GM23338 (cell line): ENCODE measurements around the gene RPS6KA1. TPM values are rescaled to one million over a fixed set of nuclear protein-coding genes. Genes with fewer than 3 reads are reported as not detected.

Experiments
- ATAC-seq: fragments of 200-7000 bp; cut with Tn5 transposase; 3 replicates; pipeline ENCODE4 v1.9.1; 2020
- DNase-seq: peaks from one replicate; pipeline ENCODE4 v3.0.0-alpha.2; 2015; ENCODE audit warnings: low spot score
- H2AFZ ChIP-seq: fragments of 200-600 bp; sonication (generic); 2 replicates; pipeline ENCODE4 v1.8.0; 2016; ENCODE audit warnings: antibody characterized with exemption, mild to moderate bottlenecking, moderate library complexity
- H3F3A ChIP-seq: fragments of 200-600 bp; sonication (generic); replicated peaks from 2 replicates; pipeline ENCODE4 v1.8.0; 2017; ENCODE audit warnings: antibody characterized with exemption, mixed run types, low read depth
- H3K27ac ChIP-seq: fragments of 200-600 bp; sonication (generic); 2 replicates; pipeline ENCODE4 v1.6.1; 2016; ENCODE audit warnings: low read depth
- H3K27me3 ChIP-seq: fragments of 200-600 bp; sonication (generic); 2 replicates; pipeline ENCODE4 v1.8.0; 2016; ENCODE audit warnings: mild to moderate bottlenecking, mixed run types, moderate library complexity; ENCODE audit not compliant: insufficient read depth
- H3K36me3 ChIP-seq: fragments of 200-600 bp; sonication (generic); 2 replicates; pipeline ENCODE4 v1.8.0; 2016; ENCODE audit warnings: mild to moderate bottlenecking; ENCODE audit not compliant: insufficient read depth
- H3K4me1 ChIP-seq: fragments of 200-600 bp; sonication (generic); 2 replicates; pipeline ENCODE4 v1.8.0; 2016; ENCODE audit warnings: mild to moderate bottlenecking, moderate library complexity; ENCODE audit not compliant: insufficient read depth
- H3K4me2 ChIP-seq: fragments of 200-600 bp; sonication (generic); 2 replicates; pipeline ENCODE4 v1.7.1; 2017; ENCODE audit warnings: mixed run types
- H3K4me3 ChIP-seq: fragments of 200-600 bp; sonication (generic); 2 replicates; pipeline ENCODE4 v1.6.1; 2016; ENCODE audit warnings: mixed run types
- H3K79me2 ChIP-seq: fragments of 200-600 bp; sonication (generic); replicated peaks from 2 replicates; pipeline ENCODE4 v1.8.0; 2017; ENCODE audit warnings: mild to moderate bottlenecking; ENCODE audit not compliant: insufficient read depth
- H3K9me2 ChIP-seq: fragments of 200-600 bp; sonication (generic); 2 replicates; pipeline ENCODE4 v1.8.0; 2017; ENCODE audit not compliant: insufficient read depth
- H4K20me1 ChIP-seq: fragments of 200-600 bp; sonication (generic); replicated peaks from 2 replicates; pipeline ENCODE4 v1.8.0; 2017; ENCODE audit warnings: mild to moderate bottlenecking; ENCODE audit not compliant: insufficient read depth
- H3K27ac Mint-ChIP-seq: 2 replicates; pipeline ENCODE4 v1.8.0; 2020; ENCODE audit warnings: inconsistent platforms, mild to moderate bottlenecking, moderate library complexity, mixed read lengths
- H3K27me3 Mint-ChIP-seq: 3 replicates; pipeline ENCODE4 v1.8.0; 2022; ENCODE audit warnings: low read depth, mild to moderate bottlenecking, moderate library complexity, mixed read lengths, inconsistent platforms; ENCODE audit not compliant: insufficient read depth, poor library complexity
- H3K36me3 Mint-ChIP-seq: 3 replicates; pipeline ENCODE4 v1.8.0; 2021; ENCODE audit warnings: low read depth, mild to moderate bottlenecking, inconsistent platforms, moderate library complexity, mixed read lengths
- H3K4me1 Mint-ChIP-seq: 3 replicates; pipeline ENCODE4 v1.8.0; 2020; ENCODE audit warnings: mild to moderate bottlenecking, inconsistent platforms, mixed read lengths
- H3K4me3 Mint-ChIP-seq: 3 replicates; pipeline ENCODE4 v1.8.0; 2021; ENCODE audit warnings: moderate library complexity, mild to moderate bottlenecking, inconsistent platforms, mixed read lengths
- H3K9me3 Mint-ChIP-seq: 3 replicates; pipeline ENCODE4 v1.8.0; 2020; ENCODE audit warnings: moderate library complexity, mild to moderate bottlenecking, inconsistent platforms, mixed read lengths
- CREB1 ChIP-seq: fragments of 250-450 bp; sonication (Bioruptor Pico); IDR thresholded peaks from 2 replicates; pipeline ENCODE4 v1.5.0; 2020; ENCODE audit warnings: low read depth, mild to moderate bottlenecking, moderate library complexity
- CTCF ChIP-seq, 2 experiments: fragments of 200-600 bp in 1 of 2; sonication (generic) in 1 of 2; conservative IDR thresholded peaks; 2 replicates each; pipeline versions ENCODE4 v1.5.1 to v1.6.1; 2016 to 2017; ENCODE audit warnings: antibody characterized with exemption in 2 of 2, low read depth in 2 of 2, mild to moderate bottlenecking in 2 of 2, moderate library complexity in 1 of 2
- EZH2 ChIP-seq: fragments of 200-600 bp; sonication (generic); IDR thresholded peaks from one replicate; pipeline ENCODE4 v1.8.0; 2017; ENCODE audit warnings: antibody characterized with exemption, mild to moderate bottlenecking, low read depth; ENCODE audit not compliant: unreplicated experiment
- EZH2phosphoT487 ChIP-seq: fragments of 200-600 bp; sonication (generic); IDR thresholded peaks from one replicate; pipeline ENCODE4 v1.8.1; 2018; ENCODE audit warnings: antibody characterized with exemption; ENCODE audit not compliant: unreplicated experiment
- JUNB ChIP-seq: IDR thresholded peaks from one replicate; pipeline ENCODE4 v1.6.1; 2016; ENCODE audit warnings: antibody characterized with exemption; ENCODE audit not compliant: unreplicated experiment
- POLR2AphosphoS5 ChIP-seq: IDR thresholded peaks from 2 replicates; pipeline ENCODE4 v1.6.1; 2016; ENCODE audit warnings: antibody characterized with exemption, low read depth
- REST ChIP-seq: IDR thresholded peaks from one replicate; pipeline ENCODE4 v1.6.1; 2018; ENCODE audit warnings: antibody characterized with exemption; ENCODE audit not compliant: unreplicated experiment
- STAT1 ChIP-seq: IDR thresholded peaks from one replicate; pipeline ENCODE4 v1.6.1; 2016; ENCODE audit warnings: antibody characterized with exemption; ENCODE audit not compliant: unreplicated experiment
- ZNF114 ChIP-seq: fragments of 250-450 bp; sonication (Bioruptor Pico); IDR thresholded peaks from 2 replicates; pipeline ENCODE4 v1.5.0; 2020; ENCODE audit warnings: mild to moderate bottlenecking, moderate library complexity
- ZNF331 ChIP-seq: fragments of 250-450 bp; sonication (Bioruptor Pico); IDR thresholded peaks from 2 replicates; pipeline ENCODE4 v1.5.0; 2020; ENCODE audit warnings: low read depth, mild to moderate bottlenecking, moderate library complexity
- ZNF462 ChIP-seq: fragments of 250-450 bp; sonication (Bioruptor Pico); IDR thresholded peaks from 2 replicates; pipeline ENCODE4 v1.5.0; 2020; ENCODE audit warnings: mild to moderate bottlenecking, moderate library complexity
- polyA plus RNA-seq: library from polyadenylated mRNA; unstranded; fragments of >200 nt; fragmentation: Nextera tagmentation; extraction: Ambion mirVana; gene quantifications from 2 replicates; pipeline ENCODE4 v1.2.1, GENCODE V29; 2016
- total RNA-seq: library from RNA; depleted of rRNA; stranded (reverse); fragments of >200 nt; shearing (Covaris generic); gene quantifications from 2 replicates; pipeline ENCODE4 v1.2.3, GENCODE V29; 2014

RPS6KA1 gene
- total and polyA plus RNA-seq, 2 experiments from 2014 or later, result 28.3 to 68.6 TPM

- H3K36me3 Mint-ChIP-seq, result peaks cover 55% of the 10 kb centered on the region
- no peak overlapping the region for H3K27ac ChIP-seq
- no peak overlapping the region for H3K4me3 ChIP-seq
- H3K4me1 Mint-ChIP-seq, result no peaks in the 10 kb centered on the region
- no peaks in the 10 kb centered on the region; the same call in 1 of the 2 replicates for H4K20me1 ChIP-seq
- peaks cover 2% of the 10 kb centered on the region for H3K27me3 Mint-ChIP-seq
- peaks cover 7% of the 10 kb centered on the region; the same call in 1 of the 2 replicates for H3K36me3 ChIP-seq
- no peak overlapping the region for H3K27ac Mint-ChIP-seq
- H3F3A ChIP-seq, result no peaks in the 10 kb centered on the region
- H3K9me2 ChIP-seq, result no peaks in the 10 kb centered on the region
- no peak for ATAC-seq
- no peak for DNase-seq
- TF ChIP-seq CTCF (conservative IDR thresholded peaks at IDR 0.05; ENCODE audit: low read depth in 2 of 2) (no peak), REST (no peak), EZH2 (no peak), EZH2phosphoT487 (no peak), POLR2AphosphoS5 (no peak), STAT1 (no peak)
- H2AFZ ChIP-seq, result no peak overlapping the region
- no peaks in the 10 kb centered on the region for H3K79me2 ChIP-seq
- H3K9me3 Mint-ChIP-seq, result no peaks in the 10 kb centered on the region
- H3K4me1 ChIP-seq, result no peaks in the 10 kb centered on the region
- no peak overlapping the region for H3K4me2 ChIP-seq
- H3K27me3 ChIP-seq, result no peaks in the 10 kb centered on the region
- H3K4me3 Mint-ChIP-seq, result no peak overlapping the region
Observed at GRCh38 chr1:26558685-26559048, 29.1 kb downstream of the RPS6KA1 start.

GRCh38 chr1:26560403-26560780, 30.8 kb downstream of the RPS6KA1 start:
- Histone ChIP-seq H3K4me2 (no peak overlapping the region), H3K27ac (no peak overlapping the region), H3K9me2 (no peaks in the 10 kb centered on the region), H3K27me3 (no peaks in the 10 kb centered on the region), H4K20me1 (no peaks in the 10 kb centered on the region; the same call in 1 of the 2 replicates), H3K4me1 (no peaks in the 10 kb centered on the region), H3K4me3 (no peak overlapping the region), H3K36me3 (peaks cover 7% of the 10 kb centered on the region; the same call in 1 of the 2 replicates), H3F3A (no peaks in the 10 kb centered on the region), H2AFZ (no peak overlapping the region), H3K79me2 (no peaks in the 10 kb centered on the region)
- no peak for ATAC-seq
- H3K27ac Mint-ChIP-seq, result no peak overlapping the region
- H3K36me3 Mint-ChIP-seq, result peaks cover 56% of the 10 kb centered on the region
- no peak for DNase-seq
- H3K27me3 Mint-ChIP-seq, result peaks cover 2% of the 10 kb centered on the region
- H3K4me3 Mint-ChIP-seq, result no peak overlapping the region
- no peaks in the 10 kb centered on the region for H3K4me1 Mint-ChIP-seq
- H3K9me3 Mint-ChIP-seq, result no peaks in the 10 kb centered on the region
- TF ChIP-seq ZNF331 (CRISPR knock-in tag) (no peak), STAT1 (no peak), CREB1 (CRISPR knock-in tag) (no peak), JUNB (no peak), ZNF114 (no peak), EZH2 (no peak), ZNF462 (CRISPR knock-in tag) (no peak), POLR2AphosphoS5 (no peak)
